ENCODE data around the gene IGF2R. TPM values are rescaled to one million over a fixed set of nuclear protein-coding genes. Genes with fewer than 3 reads are reported as not detected.
A peak's percentile ranks its signal among the peaks of the same experiment; 100 is the strongest.
"Not testable (repeated sequence)": the region's sequence is repeated elsewhere in the genome, so short reads cannot be mapped to it uniquely, and the experiment has no call there.

Gene IGF2R
- total and polyA plus RNA-seq, 2 of the 13 experiments (the other 11 are each of a cell fraction or from before 2014, with no cell fraction given) = 38.3 to 70.0 TPM

DNA sequence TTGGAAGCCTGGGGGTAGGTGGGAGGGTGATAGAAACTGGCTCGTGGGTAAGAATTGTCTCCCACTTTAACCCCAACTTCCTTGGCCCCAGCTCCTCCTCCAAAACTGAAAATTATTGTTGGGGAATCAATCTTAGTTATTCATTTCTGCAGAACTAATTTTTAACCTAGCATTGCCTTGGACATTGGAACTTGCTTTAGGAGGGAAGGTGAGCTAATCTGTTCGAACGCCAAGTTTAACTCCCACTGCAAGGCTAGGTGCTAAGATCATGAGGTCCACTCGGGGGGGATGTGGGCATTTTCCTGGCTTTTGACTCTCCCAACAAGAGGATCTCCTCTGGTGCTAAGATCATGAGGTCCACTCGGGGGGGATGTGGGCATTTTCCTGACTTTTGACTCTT, 156.2 kb downstream of the IGF2R start (continued):
- TF ChIP-seq, protein P1, sequence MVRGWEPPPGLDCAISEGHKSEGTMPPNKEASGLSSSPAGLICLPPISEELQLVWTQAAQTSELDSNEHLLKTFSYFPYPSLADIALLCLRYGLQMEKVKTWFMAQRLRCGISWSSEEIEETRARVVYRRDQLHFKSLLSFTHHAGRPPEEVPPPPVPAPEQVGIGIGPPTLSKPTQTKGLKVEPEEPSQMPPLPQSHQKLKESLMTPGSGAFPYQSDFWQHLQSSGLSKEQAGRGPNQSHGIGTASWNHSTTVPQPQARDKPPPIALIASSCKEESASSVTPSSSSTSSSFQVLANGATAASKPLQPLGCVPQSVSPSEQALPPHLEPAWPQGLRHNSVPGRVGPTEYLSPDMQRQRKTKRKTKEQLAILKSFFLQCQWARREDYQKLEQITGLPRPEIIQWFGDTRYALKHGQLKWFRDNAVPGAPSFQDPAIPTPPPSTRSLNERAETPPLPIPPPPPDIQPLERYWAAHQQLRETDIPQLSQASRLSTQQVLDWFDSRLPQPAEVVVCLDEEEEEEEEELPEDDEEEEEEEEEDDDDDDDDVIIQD (CRISPR knock-in tag; IDR thresholded peaks at IDR 0.05; ENCODE audit: low read depth) = peak; percentile 73; the same call in 1 of the 2 replicates
- TF ChIP-seq, protein P2, sequence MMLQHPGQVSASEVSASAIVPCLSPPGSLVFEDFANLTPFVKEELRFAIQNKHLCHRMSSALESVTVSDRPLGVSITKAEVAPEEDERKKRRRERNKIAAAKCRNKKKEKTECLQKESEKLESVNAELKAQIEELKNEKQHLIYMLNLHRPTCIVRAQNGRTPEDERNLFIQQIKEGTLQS (CRISPR knock-in tag; IDR thresholded peaks at IDR 0.05) = 0 out of 2 replicates have a peak, but pooled peaks have one; percentile 19
- TF ChIP-seq PITX1 (CRISPR knock-in tag; IDR thresholded peaks at IDR 0.05) (peak; percentile 94), MAZ (CRISPR knock-in tag; IDR thresholded peaks at IDR 0.05; ENCODE audit: low read depth) (0 out of 2 replicates have a peak, but pooled peaks have one; percentile 23), HDAC1 (CRISPR knock-in tag; IDR thresholded peaks at IDR 0.05) (0 out of 2 replicates have a peak, but pooled peaks have one; percentile 51), GATAD2A (CRISPR knock-in tag; IDR thresholded peaks at IDR 0.05) (peak; percentile 83), FOXA3 (CRISPR knock-in tag; IDR thresholded peaks at IDR 0.05) (peak; percentile 71), ARID3A (IDR thresholded peaks at IDR 0.05; ENCODE audit: low read depth, low read length) (0 out of 2 replicates have a peak, but pooled peaks have one; percentile 27), NCOR1 (IDR thresholded peaks at IDR 0.05; ENCODE audit: borderline replicate concordance, low read length) (0 out of 2 replicates have a peak, but pooled peaks have one; percentile 59), SOX6 (CRISPR knock-in tag; IDR thresholded peaks at IDR 0.05) (peak; percentile 89), ZNF609 (CRISPR knock-in tag; IDR thresholded peaks at IDR 0.05; ENCODE audit: borderline replicate concordance) (peak; percentile 60; the same call in 1 of the 2 replicates), IRF9 (CRISPR knock-in tag; IDR thresholded peaks at IDR 0.05; ENCODE audit: borderline replicate concordance) (0 out of 2 replicates have a peak, but pooled peaks have one; percentile 20)
- not testable (repeated sequence) for TF ChIP-seq MAZ (IDR thresholded peaks at IDR 0.05; ENCODE audit: borderline replicate concordance, low read depth, low read length); SOX6 (IDR thresholded peaks at IDR 0.05)
- TF ChIP-seq, protein P3, sequence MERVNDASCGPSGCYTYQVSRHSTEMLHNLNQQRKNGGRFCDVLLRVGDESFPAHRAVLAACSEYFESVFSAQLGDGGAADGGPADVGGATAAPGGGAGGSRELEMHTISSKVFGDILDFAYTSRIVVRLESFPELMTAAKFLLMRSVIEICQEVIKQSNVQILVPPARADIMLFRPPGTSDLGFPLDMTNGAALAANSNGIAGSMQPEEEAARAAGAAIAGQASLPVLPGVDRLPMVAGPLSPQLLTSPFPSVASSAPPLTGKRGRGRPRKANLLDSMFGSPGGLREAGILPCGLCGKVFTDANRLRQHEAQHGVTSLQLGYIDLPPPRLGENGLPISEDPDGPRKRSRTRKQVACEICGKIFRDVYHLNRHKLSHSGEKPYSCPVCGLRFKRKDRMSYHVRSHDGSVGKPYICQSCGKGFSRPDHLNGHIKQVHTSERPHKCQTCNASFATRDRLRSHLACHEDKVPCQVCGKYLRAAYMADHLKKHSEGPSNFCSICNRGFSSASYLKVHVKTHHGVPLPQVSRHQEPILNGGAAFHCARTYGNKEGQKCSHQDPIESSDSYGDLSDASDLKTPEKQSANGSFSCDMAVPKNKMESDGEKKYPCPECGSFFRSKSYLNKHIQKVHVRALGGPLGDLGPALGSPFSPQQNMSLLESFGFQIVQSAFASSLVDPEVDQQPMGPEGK (CRISPR knock-in tag; IDR thresholded peaks at IDR 0.05) = peak; percentile 63

Measured in HepG2 (cell line).